Activated naive CD4-positive, alpha-beta T cell (primary cell): ENCODE data around the gene TOP3B.

Experiments used
- DNase-seq, 4 experiments: peaks; one replicate each; lab custom pipeline; 2025; lab: John Stamatoyannopoulos, UW

TOP3B gene

GRCh38 chr22:21982338-21982965 is at the start of gene TOP3B:
TOP3B (minus strand) TSS chr22:21982787; CDS start chr22:21975709, 7,078 bp downstream.
- peak; percentile 64 to 71 (median 69) for DNase-seq

GRCh38 chr22:22031183-22031945 is 48.8 kb upstream of the TOP3B start:
- DNase-seq: no peak

GRCh38 chr22:22030493-22031182 is 48.1 kb upstream of the TOP3B start:
- DNase-seq: no peak

- DNase-seq: no peak
Measured at GRCh38 chr22:22027955-22028354, 45.4 kb upstream of the TOP3B start.

- no peak for DNase-seq
Measured at GRCh38 chr22:22026157-22026831, 43.7 kb upstream of the TOP3B start.

GRCh38 chr22:22025320-22026156 is 43.0 kb upstream of the TOP3B start:
- DNase-seq: no peak

GRCh38 chr22:22024440-22024839 is 41.9 kb upstream of the TOP3B start:
- DNase-seq: no peak

- DNase-seq: no peak
Measured at GRCh38 chr22:22023581-22024137, 41.1 kb upstream of the TOP3B start.

GRCh38 chr22:22022947-22023534 is 40.5 kb upstream of the TOP3B start:
- DNase-seq: no peak

GRCh38 chr22:22022255-22022840 is 39.8 kb upstream of the TOP3B start:
- DNase-seq: no peak

- no peak for DNase-seq
Measured at GRCh38 chr22:22021162-22021750, 38.7 kb upstream of the TOP3B start.

- DNase-seq: no peak
Measured at GRCh38 chr22:22020425-22020852, 37.9 kb upstream of the TOP3B start.

- no peak for DNase-seq
Measured at GRCh38 chr22:22019659-22020424, 37.3 kb upstream of the TOP3B start.

- DNase-seq: no peak
Measured at GRCh38 chr22:22018825-22019658, 36.5 kb upstream of the TOP3B start.

GRCh38 chr22:22015631-22016030 is 33.0 kb upstream of the TOP3B start:
- no peak for DNase-seq

- DNase-seq: no peak
Measured at GRCh38 chr22:22014285-22014659, 31.7 kb upstream of the TOP3B start.

- DNase-seq: no peak
Measured at GRCh38 chr22:22013559-22014284, 31.1 kb upstream of the TOP3B start.

- DNase-seq: no peak
Measured at GRCh38 chr22:22011964-22012363, 29.4 kb upstream of the TOP3B start.
